Left ventricle myocardium inferior (tissue), 1 donor: ENCODE measurements around the gene AMHR2. TPM values are rescaled to one million over a fixed set of nuclear protein-coding genes. Genes with fewer than 3 reads are reported as not detected.
"Not testable (repeated sequence)": the region's sequence is repeated elsewhere in the genome, so short reads cannot be mapped to it uniquely, and the experiment has no call there.

ENCODE experiments used
- DNase-seq: peaks from one replicate; pipeline ENCODE4 v3.0.0-alpha.2; 2020
- H3K27ac ChIP-seq: fragments of 200-600 bp; replicated peaks from 2 replicates; pipeline ENCODE4 v1.8.0; 2021
- H3K27me3 ChIP-seq: fragments of 200-600 bp; 2 replicates; pipeline ENCODE4 v1.8.0; 2021; ENCODE audit warnings: low read depth
- H3K36me3 ChIP-seq: fragments of 200-600 bp; 2 replicates; pipeline ENCODE4 v1.8.0; 2021
- H3K4me1 ChIP-seq: fragments of 200-600 bp; 2 replicates; pipeline ENCODE4 v1.8.0; 2021
- H3K4me3 ChIP-seq: fragments of 200-600 bp; 2 replicates; pipeline ENCODE4 v1.8.0; 2021; ENCODE audit warnings: mild to moderate bottlenecking, moderate library complexity
- H3K9me3 ChIP-seq: fragments of 200-600 bp; replicated peaks from 2 replicates; pipeline ENCODE4 v1.8.0; 2021
- CTCF ChIP-seq: fragments of 200-600 bp; IDR thresholded peaks from 2 replicates; pipeline ENCODE4 v1.8.0; 2021; ENCODE audit warnings: antibody characterized with exemption, mild to moderate bottlenecking, borderline replicate concordance
- intact Hi-C: fragments of 100-400 bp; cut with micrococcal nuclease; formaldehyde crosslinking; loops from one replicate; pipeline ENCODE4 v1.11.0; 2022
- total RNA-seq: library from RNA; stranded (reverse); fragmentation: NEBNext Ultra II Directional; extraction: Animal tissue kit (Norgen Biotek cat#: 25700); gene quantifications from one replicate; pipeline ENCODE4 v1.2.1, GENCODE V29; 2021
- donor health status: DM: no; HTN: yes; CAD: no; lungs with severe emphysema.

The AMHR2 gene
- total RNA-seq, 1 donor from 2014 or later = 0.36 TPM

- Histone ChIP-seq H3K9me3 (no peaks in the 10 kb centered on the region), H3K4me1 (peaks cover 44% of the 10 kb centered on the region), H3K27me3 (no peaks in the 10 kb centered on the region), H3K4me3 (no peak overlapping the region), H3K27ac (no peak overlapping the region), H3K36me3 (peaks cover 64% of the 10 kb centered on the region)
- no peak for DNase-seq
- no peak for TF ChIP-seq CTCF
- intact Hi-C loops = no loop called here
These were observed 12.7 kb upstream of the AMHR2 start for GRCh38 chr12:53410951-53411350.

DNA sequence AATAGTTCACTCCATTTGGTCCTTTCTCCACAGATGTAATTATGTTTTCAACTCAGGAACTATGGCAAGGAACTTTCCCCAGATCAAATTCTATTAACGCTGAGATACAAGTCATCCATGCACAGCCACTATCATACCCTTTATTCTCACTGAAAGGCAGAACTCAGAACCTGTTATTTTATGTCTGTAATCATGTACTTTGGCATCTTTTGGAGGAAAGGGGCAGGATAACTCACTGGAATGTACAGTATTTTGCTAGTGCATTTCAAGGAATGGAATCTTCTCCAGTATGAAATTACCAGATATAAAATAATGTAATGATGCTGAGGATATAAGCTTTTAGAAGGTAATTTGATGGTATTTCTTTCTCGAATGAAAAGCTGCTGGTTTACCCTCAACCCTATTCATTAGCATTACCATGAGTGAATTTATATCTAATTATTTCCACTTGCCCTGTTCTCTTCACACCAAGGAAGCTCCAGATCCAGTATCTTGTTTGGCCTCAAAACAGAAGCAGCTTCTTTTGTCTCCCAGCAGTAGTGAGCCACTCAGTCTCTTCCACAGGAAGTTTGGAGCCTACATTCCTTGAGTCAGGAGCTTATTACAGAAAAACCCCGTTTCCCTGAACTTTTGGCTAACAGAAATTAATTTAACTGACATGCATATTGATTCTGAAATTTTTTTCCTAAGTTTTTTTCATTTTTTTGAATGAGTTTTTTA is 10.0 kb upstream of the AMHR2 start:
- TF ChIP-seq CTCF = no peak
- DNase-seq = no peak
- H3K4me3 ChIP-seq = no peak overlapping the region
- H3K9me3 ChIP-seq = no peaks in the 10 kb centered on the region
- peak overlapping the region; percentile 65 for H3K27ac ChIP-seq
- H3K27me3 ChIP-seq = no peaks in the 10 kb centered on the region
- intact Hi-C loops = no loop called here
- peaks cover 39% of the 10 kb centered on the region for H3K36me3 ChIP-seq
- peaks cover 45% of the 10 kb centered on the region for H3K4me1 ChIP-seq

GRCh38 chr12:53414756-53415417 is 8.8 kb upstream of the AMHR2 start:
- no peak overlapping the region for H3K4me3 ChIP-seq
- peaks cover 26% of the 10 kb centered on the region for H3K36me3 ChIP-seq
- intact Hi-C loops = no loop called here
- H3K27me3 ChIP-seq = no peaks in the 10 kb centered on the region
- no peaks in the 10 kb centered on the region for H3K9me3 ChIP-seq
- peaks cover 45% of the 10 kb centered on the region for H3K4me1 ChIP-seq
- peak overlapping the region; percentile 25 for H3K27ac ChIP-seq
- no peak for TF ChIP-seq CTCF
- no peak for DNase-seq

DNA sequence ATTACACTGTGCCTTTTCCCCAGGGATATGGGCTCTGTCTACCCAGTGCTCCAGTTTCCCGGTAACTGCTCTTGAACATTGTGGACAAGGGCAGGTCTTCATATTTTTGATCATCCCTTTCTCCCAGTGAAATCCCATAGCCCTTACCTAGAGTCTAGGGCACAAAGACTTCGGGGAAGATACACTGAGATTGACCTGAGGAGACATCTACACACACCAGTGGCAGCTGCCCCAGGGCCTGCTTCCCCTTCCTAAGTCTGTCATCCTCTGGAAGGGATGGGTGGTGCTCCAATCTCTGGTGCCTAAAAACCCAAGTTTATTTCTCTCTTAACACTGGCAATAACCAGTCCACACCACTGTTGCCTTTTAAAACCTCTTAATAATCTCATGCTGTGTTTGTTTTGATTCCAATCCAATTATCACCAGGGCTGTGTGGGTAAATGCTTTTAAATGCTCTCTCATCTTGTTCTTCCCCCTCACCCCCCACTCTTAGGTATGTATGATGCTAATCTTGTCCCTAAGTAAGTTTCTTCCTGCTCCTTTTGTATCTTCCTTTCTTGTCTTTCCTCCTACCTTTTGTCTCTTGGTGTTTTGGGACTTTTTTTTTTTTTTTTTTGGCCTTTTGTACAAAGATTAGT is 7.8 kb upstream of the AMHR2 start:
- H3K4me3 ChIP-seq, H3K27me3 ChIP-seq, DNase-seq, H3K9me3 ChIP-seq, intact Hi-C loops: not testable (repeated sequence)
- Histone ChIP-seq H3K27ac (peak overlapping the region; percentile 25), H3K4me1 (peaks cover 47% of the 10 kb centered on the region), H3K36me3 (peaks cover 17% of the 10 kb centered on the region)

- DNase-seq, intact Hi-C loops, H3K36me3 ChIP-seq, H3K9me3 ChIP-seq, H3K4me3 ChIP-seq, H3K27ac ChIP-seq, H3K27me3 ChIP-seq: not testable (repeated sequence)
- peaks cover 49% of the 10 kb centered on the region for H3K4me1 ChIP-seq
These were observed 6.3 kb upstream of the AMHR2 start for GRCh38 chr12:53417291-53417816.

- Histone ChIP-seq H3K27me3 (no peaks in the 10 kb centered on the region), H3K4me1 (peaks cover 40% of the 10 kb centered on the region), H3K4me3 (no peak overlapping the region), H3K9me3 (no peaks in the 10 kb centered on the region), H3K36me3 (no peaks in the 10 kb centered on the region), H3K27ac (no peak overlapping the region)
- intact Hi-C loops = no loop called here
- no peak for TF ChIP-seq CTCF
- no peak for DNase-seq
These were observed 5.4 kb upstream of the AMHR2 start for GRCh38 chr12:53418221-53418620.
